ENCODE results near the gene ERC2. TPM values are rescaled to one million over a fixed set of nuclear protein-coding genes. Genes with fewer than 3 reads are reported as not detected.
"Not testable (repeated sequence)": the region's sequence is repeated elsewhere in the genome, so short reads cannot be mapped to it uniquely, and the experiment has no call there.

The ERC2 gene
- total RNA-seq, 1 donor from 2014 or later = 3.4 TPM

- no peak for DNase-seq
Measured at GRCh38 chr3:55880357-55880756, 587.9 kb downstream of the ERC2 start.

GRCh38 chr3:55879901-55880331 is 588.4 kb downstream of the ERC2 start:
- peak; percentile 22 for DNase-seq

GRCh38 chr3:55877703-55878102 is 590.6 kb downstream of the ERC2 start:
- DNase-seq = no peak

DNA sequence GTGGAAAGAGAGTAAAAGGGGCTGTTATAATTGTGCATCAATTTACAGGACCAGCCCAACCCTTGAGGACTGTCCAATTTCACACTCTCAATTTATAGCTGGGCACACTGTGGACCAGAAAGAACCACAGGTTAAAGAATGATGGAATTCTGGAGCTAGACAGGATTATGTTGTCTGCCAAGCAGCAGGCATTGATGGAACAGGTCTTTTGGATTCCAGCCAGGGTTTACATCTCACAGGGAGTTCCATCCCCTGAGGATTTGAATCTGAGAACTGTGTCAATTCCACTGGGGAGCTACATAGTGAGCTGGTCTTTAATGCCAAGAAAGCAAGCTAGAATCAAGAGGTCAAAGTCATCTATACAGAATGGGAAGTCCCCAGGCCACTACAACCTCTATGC is 591.7 kb downstream of the ERC2 start:
- DNase-seq = no peak

- peak; percentile 22 for DNase-seq
Measured at GRCh38 chr3:55875113-55875512, 593.2 kb downstream of the ERC2 start.

DNA sequence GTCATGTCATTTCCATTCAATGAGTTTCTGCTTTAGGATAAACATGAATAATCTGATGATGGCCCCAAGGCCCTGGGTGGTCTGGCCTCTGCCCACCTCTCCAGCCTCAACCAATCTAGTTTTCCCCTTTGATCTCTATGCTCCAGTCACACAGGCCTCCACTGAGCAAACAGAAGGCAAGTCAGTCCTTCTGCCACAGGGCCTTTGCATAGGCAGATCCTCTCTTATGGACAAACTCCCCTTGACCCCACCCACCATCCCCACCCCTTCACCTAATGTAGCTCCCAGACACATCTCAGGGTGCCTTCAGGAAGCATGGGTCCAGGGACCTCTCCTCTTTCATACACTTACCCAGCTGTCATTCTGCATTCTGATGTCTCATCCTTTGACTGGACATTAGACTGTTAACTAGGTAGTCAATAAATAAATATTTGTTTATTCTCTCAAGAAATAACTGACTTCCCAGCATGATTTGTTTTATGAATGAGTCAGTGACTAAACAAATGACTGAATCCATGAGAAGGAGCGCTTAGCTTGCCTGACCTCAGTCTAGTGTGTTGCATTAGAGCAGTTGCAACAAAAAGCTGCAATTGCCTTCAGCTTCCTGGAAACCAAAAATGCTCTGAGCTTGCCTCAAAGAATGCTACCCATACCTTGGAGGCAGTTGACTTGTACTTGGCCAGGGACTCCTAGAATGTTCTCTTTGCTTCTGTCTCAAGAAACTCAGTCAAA is 594.6 kb downstream of the ERC2 start:
- no peak for DNase-seq

- no peak for DNase-seq
Measured at GRCh38 chr3:55870594-55870993, 597.7 kb downstream of the ERC2 start.

GRCh38 chr3:55868347-55868746 is 599.9 kb downstream of the ERC2 start:
- DNase-seq = no peak

- DNase-seq = no peak
Measured at GRCh38 chr3:55863028-55863427, 605.2 kb downstream of the ERC2 start.

GRCh38 chr3:55860049-55860721 is 608.1 kb downstream of the ERC2 start:
- DNase-seq = peak; percentile 76

DNA sequence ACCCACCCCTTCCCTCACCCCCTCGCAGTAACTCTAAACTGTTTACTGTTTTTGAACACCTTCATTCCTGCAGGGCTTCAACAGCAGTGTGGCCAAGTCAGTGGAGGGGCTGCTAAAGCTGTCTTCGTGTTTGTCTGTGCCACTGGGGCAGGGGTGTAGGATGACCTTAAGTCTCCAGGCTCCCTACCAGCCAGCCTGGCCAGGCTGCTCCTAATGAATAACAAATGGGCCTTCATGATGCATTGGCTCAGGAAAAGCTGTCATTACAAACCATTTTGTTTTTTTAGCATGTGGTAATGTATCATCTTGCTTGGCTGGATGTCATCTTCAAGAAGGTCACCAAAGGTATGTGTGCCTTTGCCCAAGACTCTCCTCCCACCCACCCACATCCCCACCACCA is 609.0 kb downstream of the ERC2 start:
- DNase-seq = no peak

- no peak for DNase-seq
Measured at GRCh38 chr3:55858727-55859126, 609.5 kb downstream of the ERC2 start.

DNA sequence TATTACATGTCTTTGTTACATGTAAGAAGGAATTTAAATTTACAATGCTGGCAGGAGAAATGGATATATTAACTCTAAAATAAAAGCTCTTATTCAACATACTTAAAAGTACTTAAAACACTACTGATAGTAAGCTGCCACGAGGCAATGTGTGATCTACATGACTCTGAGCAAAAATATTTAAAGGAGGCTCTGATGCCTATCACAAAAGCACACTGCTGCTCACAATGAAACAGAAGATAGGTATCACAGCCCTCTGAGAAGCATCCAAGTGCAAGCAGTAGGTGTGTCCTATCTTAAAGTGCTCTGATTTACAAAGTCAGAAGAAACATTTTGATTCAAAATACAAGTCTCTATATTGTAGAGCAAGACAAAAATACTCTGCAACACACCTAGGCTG is 610.0 kb downstream of the ERC2 start:
- DNase-seq = no peak

DNA sequence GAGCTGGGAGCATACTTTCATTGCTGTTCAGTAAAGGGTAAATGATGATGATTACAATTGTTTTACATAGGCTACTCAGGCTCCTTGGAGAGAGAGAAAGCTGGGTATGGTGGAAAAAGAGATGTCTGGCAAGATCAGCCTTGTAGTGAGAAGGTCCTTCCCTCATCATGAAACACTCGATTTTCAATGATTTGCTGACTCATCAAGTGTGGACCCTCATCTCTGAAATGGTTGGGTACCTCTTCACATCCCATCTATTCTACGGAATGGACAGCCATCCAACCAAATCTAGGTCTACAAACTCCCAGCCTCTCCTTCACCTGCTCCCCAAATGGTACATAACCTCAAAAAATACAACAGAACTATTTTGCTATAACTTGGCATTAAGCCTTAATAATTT is 610.6 kb downstream of the ERC2 start:
- no peak for DNase-seq

DNA sequence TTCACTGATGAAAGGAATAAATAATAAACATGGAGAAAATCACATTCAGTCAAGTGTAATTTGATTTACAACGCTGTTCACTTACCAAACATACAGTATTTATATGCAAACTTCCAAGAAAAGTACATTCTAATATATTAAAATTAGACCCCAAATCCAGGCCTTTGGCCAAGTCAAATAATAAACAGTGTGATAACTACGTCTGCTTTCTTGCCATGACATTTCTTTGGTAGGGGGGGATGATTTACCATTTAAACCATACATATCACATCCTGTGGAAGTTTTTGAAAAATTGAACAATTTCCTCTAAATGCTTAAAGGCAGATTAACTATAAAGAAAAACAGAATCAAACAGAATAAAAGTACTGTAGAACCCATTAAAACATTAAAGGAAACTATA is 613.0 kb downstream of the ERC2 start:
- no peak for DNase-seq

DNA sequence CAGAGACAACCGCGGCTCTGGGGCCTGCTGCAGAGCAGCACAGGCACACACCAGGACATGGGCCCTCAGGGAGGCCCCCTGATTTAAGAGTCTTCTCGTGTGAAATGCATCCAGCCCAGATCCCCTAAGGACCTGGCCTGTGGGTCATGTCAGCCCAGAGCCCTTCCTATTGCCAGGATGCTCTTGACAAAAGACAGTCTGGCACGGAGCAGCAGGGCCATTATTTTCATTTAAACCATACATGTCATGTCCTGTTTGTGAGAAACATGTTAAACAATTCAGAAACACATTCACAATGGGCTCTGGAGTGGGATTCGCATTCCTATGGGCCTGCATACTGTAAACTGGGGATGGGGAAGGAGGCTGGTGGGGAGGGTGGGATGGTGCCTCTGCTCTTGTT is 613.8 kb downstream of the ERC2 start:
- DNase-seq = peak; percentile 20

GRCh38 chr3:55852326-55852725 is 615.9 kb downstream of the ERC2 start:
- no peak for DNase-seq

DNA sequence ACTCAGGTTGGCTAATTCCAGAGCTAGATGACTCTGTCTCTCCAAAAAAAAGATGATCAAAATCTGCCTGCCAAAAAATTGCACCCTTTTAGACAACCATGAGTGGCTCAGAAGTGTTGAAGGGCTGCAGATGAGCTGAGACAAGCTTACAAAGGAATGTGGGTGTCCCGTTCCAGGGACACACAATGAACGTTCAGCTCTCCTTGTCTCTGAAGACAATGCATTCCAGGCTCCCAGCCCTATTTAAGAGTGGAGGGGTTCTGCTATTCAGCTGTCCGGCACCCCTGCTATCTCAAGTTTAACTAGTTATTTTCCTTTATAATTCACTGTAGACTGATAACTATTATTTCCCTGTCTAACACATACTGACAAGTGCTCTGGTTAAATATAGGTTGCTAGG is 626.1 kb downstream of the ERC2 start:
- no peak for DNase-seq

- DNase-seq = not testable (repeated sequence)
Measured at GRCh38 chr3:55831876-55832275, 636.4 kb downstream of the ERC2 start.

- DNase-seq = no peak
Measured at GRCh38 chr3:55828712-55829111, 639.6 kb downstream of the ERC2 start.

- DNase-seq = no peak
Measured at GRCh38 chr3:55827786-55828185, 640.5 kb downstream of the ERC2 start.

GRCh38 chr3:55826731-55827496 is 641.4 kb downstream of the ERC2 start:
- DNase-seq = no peak

GRCh38 chr3:55826097-55826496 is 642.2 kb downstream of the ERC2 start:
- DNase-seq = no peak
